ENCODE measurements around the gene ATL2.
"Not testable (repeated sequence)": the region's sequence is repeated elsewhere in the genome, so short reads cannot be mapped to it uniquely, and the experiment has no call there.

The ATL2 gene

GRCh38 chr2:38377050-38377828 lies at the start of gene ATL2:
Gene ATL2, minus strand, starts transcription at chr2:38377273. Its CDS starts 13 bp downstream, at chr2:38377260.
- DNase-seq: peak; percentile 84

- DNase-seq: no peak
These were observed 46.7 kb upstream of the ATL2 start for GRCh38 chr2:38423763-38424162.

DNA sequence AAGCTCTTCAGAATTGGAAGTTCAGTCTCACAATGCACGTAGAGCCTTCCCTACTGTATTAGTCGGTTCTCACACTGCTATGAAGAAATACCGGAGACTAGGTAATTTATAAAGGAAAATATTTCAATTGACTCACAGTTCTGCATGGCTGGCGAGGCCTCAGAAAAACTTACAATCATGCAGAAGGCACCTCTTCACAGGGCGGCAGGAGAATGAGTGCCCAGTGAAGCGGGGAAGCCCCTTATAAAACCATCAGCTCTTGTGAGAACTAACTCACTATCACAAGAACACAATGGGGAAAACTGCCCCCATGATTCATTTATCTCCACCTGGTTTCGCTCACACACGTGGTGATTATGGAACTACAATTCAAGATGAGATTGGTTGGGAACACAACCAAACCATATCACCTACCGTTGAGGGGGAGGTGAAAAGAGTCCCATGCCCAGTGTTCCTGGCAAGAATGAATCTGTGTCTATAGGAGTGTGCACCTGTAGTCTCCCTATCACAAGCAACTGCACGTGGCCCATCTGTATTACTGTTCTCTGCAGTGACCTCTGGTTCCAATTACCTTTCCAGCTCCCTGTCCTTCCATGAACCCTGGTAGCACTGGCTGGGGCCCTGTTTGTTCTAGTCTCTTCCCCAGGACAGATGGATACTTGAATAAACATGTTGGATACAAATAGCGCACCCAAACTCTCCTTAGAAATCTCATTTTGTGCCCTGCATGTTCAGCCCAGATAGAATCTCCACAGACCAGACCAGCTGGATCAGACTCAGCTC lies 44.4 kb upstream of the ATL2 start:
- no peak for DNase-seq

DNA sequence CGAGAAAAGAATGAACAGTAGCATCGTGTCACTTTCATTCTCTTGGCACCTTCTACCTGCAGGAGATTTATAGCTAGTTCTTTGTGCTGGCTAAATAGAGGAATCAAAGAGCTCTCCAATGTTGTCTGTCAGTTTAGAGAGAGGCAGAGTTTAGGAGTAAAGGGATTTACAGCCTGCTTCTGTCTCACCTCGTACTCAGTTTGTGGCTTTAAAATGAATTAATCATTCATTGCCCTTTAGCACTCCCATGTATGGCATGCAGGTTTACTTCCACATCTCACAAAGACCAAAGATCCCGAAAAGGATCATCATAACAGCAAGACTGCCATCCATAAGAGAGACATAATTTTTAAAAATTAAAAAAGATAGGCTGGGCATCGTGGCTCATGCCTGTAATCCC lies 42.4 kb upstream of the ATL2 start:
- no peak for DNase-seq

- DNase-seq: no peak
These were observed 41.7 kb upstream of the ATL2 start for GRCh38 chr2:38418735-38419134.

DNA sequence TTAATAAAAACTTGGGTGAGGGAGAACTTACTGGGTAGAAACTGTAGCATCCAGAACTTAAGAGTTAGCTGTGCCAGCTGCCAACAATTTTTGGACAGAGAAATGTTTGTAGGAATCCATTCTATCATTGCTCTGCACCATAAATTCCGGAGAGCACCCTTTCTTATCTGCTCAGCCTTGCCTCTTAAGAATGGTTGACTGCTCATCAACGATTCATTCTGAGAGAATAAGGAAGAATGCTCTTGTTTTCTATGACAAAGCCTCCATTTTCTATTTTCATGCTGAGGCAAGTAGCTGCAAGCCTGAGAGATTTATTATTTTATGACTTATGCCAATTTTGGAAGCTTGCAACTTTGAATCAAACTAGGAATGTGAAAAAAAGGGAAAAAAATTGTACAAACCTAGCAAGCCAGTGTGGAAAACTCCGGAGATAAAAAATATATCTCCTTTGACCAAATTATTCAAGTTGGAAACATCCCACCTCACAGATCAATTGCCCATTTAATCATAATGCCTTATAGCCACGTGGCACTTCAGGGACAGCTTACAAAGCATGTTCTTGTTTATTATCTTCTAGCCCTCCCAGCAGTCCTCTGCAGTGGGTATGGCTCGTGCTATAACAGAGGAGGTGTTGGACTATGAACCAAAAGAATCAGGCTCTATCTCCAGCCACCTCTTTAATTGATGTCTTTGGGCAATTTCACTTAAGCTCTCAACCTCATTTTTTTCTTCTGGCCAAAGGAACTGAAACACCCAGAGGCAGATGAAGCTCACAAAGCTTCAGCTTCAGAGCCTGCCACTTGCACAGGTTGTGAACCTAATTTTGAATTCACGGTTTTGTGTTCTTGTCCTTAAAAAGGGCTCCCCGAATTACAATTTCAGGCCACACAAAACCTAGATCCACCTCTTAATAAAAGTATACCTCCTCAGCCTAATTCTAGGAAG lies 40.9 kb upstream of the ATL2 start:
- no peak for DNase-seq

- DNase-seq: no peak
These were observed 39.4 kb upstream of the ATL2 start for GRCh38 chr2:38416296-38417036.

GRCh38 chr2:38415728-38416291 lies 38.7 kb upstream of the ATL2 start:
- DNase-seq: no peak

DNA sequence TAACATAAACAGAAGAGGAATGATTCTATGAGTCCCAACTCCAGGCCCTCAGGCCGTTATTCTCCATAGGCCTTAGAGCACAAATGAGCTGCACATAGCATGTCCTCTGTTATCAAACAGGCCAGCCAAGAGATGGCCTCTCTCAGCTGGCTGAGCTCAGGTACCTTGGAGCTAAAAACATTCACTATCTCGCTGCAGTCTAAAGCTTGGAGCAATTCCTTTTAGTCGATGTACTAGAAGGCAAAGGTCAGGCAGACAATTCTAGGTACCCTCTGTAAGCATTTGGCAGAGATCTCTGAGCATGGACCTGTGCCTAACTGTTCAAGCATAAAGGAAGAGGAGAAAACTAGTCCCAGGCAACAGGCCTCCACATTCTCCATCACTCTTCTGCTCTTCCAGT lies 38.0 kb upstream of the ATL2 start:
- no peak for DNase-seq

DNA sequence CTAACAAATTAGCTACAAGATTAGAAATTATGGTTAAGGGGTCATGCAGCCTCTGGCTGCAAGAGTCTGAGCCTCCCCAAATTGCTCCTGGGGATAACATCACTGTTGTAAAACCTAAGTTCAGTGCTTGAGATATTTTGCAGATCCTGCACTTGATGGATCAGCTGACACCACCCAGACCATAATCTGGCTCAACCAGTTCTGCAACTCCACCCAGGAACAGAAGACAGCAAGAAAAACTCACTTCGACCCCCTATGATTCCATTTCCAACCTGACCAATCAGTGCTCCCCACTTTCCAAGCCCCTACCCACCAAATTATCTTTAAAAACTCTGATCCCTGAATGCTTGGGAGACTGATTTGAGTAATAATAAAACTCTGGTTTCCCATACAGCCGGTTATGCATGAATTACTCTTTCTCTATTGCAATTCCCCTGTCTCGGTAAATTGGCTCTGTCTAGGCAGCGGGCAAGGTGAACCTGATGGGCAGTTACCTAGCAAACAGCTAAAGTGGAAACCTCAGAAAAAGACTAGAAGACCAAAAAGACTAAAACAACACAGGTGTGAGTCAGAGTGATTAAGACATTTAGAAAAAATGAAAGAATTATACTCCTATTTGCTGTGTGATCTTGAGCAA lies 35.3 kb upstream of the ATL2 start:
- DNase-seq: not testable (repeated sequence)

DNA sequence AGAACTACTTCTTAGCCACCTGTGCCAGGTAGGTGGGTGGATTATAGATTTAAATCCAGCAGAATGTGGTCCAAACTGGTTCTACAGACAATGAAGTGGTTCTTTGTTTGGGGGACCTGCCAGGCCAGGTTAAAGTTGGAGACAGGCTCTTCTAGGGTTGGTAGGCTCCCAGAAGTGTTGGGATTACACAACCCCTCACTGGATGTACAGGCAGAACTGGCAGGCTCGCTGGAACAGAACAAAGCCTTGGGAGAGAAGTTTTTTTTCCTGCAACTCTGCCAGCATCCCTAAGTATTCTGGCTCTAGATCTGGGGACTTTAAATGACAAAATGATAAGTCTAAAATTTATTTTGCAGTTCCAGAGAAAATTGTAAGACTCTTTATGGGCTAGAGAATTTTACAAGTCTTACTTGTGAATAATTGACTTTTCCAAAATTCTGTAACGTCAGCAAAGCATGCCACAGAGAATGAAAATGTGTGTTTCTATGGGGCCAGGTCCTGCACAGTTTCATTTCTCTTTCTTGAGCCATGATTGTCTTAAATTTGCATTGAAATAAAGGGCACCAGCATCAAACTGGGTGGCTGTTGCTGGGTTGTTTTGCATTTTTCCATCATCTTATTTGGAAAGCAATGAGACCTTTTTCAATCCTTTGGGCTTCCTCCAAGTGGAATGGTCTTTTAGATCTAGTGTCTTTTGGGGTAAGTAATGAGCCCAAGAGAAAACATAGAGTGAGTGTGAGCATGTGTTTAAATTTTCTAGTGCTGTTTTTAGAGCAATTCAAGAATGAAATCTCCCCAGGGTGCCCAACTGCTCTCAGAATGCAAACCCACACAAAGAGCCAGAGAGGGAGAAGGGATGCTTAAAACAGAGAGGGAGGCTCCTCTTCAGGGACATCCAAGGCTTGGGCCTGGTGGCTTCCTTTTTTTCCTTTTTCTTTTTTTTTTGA lies 32.4 kb upstream of the ATL2 start:
- DNase-seq: no peak

DNA sequence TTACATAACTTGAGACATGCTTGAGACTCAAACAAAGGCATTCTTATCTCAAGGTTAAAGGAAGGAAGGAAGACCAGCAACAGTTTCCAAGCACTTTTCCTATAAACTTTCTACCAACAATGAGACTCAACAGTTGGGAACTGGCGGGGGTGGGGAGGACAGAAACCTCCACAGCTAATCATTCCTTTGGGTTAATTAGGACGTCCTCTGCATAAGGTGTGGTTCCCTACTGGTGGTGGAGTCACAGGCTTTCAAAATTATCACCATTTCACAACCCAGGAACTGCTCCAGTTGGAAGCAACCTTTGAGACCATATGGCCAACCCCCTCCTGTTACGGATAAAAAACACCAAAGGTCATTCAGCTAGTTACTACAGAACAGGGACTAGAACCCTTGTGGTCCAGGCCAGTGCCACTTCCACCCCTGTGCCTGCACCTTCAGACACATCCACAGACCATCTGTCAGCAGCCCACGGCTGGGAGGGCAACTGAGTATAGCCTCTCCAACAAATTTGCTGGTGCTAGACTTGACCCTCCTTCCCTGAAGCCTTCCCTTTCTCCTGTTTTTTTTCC lies 30.1 kb upstream of the ATL2 start:
- DNase-seq: no peak

GRCh38 chr2:38406597-38407110 lies 29.6 kb upstream of the ATL2 start:
- no peak for DNase-seq

GRCh38 chr2:38405917-38406596 lies 29.0 kb upstream of the ATL2 start:
- no peak for DNase-seq

DNA sequence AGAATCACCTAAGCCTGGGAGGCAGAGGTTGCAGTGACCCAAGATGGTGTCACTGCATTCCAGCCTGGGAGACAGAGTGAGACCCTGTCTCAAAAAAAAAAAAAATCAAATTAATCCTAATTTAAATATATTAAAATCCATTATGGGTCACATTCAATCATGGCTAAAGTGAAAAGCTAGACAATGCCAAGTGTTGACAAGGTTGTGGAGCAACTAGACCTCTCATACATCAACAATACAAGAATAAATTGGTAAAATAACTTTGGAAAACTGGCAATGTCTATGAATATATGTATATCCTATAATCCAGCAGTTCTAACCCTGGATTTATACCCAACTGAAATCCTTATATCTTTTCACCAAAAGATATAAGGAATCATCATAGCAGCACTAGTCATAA lies 23.4 kb upstream of the ATL2 start:
- DNase-seq: no peak

GRCh38 chr2:38398739-38399138 lies 21.7 kb upstream of the ATL2 start:
- no peak for DNase-seq

GRCh38 chr2:38394903-38395341 lies 17.8 kb upstream of the ATL2 start:
- DNase-seq: no peak

GRCh38 chr2:38394041-38394440 lies 17.0 kb upstream of the ATL2 start:
- no peak for DNase-seq

DNA sequence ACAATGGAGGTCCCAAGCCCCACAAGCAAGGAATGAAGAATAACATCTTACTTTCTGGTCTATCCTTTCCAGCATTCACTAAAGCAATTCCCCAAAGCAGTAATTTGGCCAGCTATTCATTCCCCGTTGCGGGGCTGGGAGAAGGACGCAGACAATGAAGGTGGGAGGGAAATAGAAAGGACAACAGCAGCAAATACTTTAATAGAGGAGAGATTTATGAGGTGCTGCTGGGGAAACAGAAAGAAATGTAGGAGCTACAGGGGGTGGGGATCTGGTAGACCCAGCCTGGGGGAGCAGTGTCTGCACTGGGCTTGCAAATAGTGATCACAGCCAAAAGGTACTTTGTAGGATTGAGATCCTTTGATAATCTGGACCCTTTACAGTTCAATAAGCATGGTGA lies 13.9 kb upstream of the ATL2 start:
- DNase-seq: no peak
